Vagina (tissue), 2 donors: ENCODE measurements around the gene C7orf57. TPM values are rescaled to one million over a fixed set of nuclear protein-coding genes. Genes with fewer than 3 reads are reported as not detected.

Experiments
- DNase-seq, 2 donors: peaks; one replicate each; pipeline ENCODE4 v3.0.0-alpha.2; 2017; ENCODE audit errors: extremely low spot score in 2 of 2
- H3K27ac ChIP-seq: fragments of 200-600 bp; sonication (generic); one replicate; pipeline ENCODE4 v1.5.1; 2019
- H3K27me3 ChIP-seq: fragments of 200-600 bp; sonication (generic); one replicate; pipeline ENCODE4 v1.5.1; 2019
- H3K36me3 ChIP-seq, 2 donors: fragments of 200-600 bp; sonication (generic); one replicate each; pipeline ENCODE4 v1.5.1; 2017 to 2019
- H3K4me1 ChIP-seq: fragments of 200-600 bp; sonication (generic); one replicate; pipeline ENCODE4 v1.5.1; 2019
- H3K4me3 ChIP-seq, 2 donors: fragments of 200-600 bp; sonication (generic); 1 replicate in 1 of 2; 2 replicates in 1 of 2; pipeline ENCODE4 v1.5.1; 2016 to 2019
- H3K9me3 ChIP-seq: fragments of 200-600 bp; sonication (generic); one replicate; pipeline ENCODE4 v1.5.1; 2019
- POLR2A ChIP-seq, 2 donors: fragments of 450-650 bp; IDR thresholded peaks; one replicate each; pipeline ENCODE4 v1.6.1; 2017; ENCODE audit warnings: antibody characterized with exemption in 2 of 2, mild to moderate bottlenecking in 2 of 2, moderate library complexity in 2 of 2
- POLR2AphosphoS5 ChIP-seq, 2 donors: sonication (generic); formaldehyde crosslinking; IDR thresholded peaks; one replicate each; pipeline ENCODE4 v1.9.0; 2017; ENCODE audit warnings: antibody characterized with exemption in 2 of 2, mild to moderate bottlenecking in 2 of 2, low read depth in 1 of 2; ENCODE audit not compliant: insufficient read depth in 1 of 2
- intact Hi-C: fragments of 100-400 bp; cut with DNase I; formaldehyde crosslinking; loops from one replicate; pipeline ENCODE4 v1.15.1; 2023
- total RNA-seq: library from RNA; depleted of rRNA; stranded (reverse); fragments of >200 nt; gene quantifications from one replicate; pipeline ENCODE4 v1.2.3, GENCODE V29; 2016
- TF ChIP-seq, protein P1 (sequence below), 3 experiments: fragments of 450-650 bp in 2 of 3; fragments of 200-600 bp in 1 of 3; sonication (generic) in 1 of 3; IDR thresholded peaks; one replicate each; pipeline ENCODE4 v1.5.1; 2017 to 2019; ENCODE audit warnings: antibody characterized with exemption in 3 of 3, mild to moderate bottlenecking in 2 of 3, moderate library complexity in 2 of 3

Gene C7orf57
- total RNA-seq, 1 donor from 2014 or later = not detected

- Histone ChIP-seq H3K4me1 (no peaks in the 10 kb centered on the region), H3K36me3 (peaks cover 0 to 54% of the 10 kb centered on the region in 2 donors), H3K9me3 (no peaks in the 10 kb centered on the region), H3K4me3 (no peak overlapping the region), H3K27ac (no peak overlapping the region), H3K27me3 (no peaks in the 10 kb centered on the region)
- intact Hi-C loops = no loop called here
- TF ChIP-seq POLR2A (IDR thresholded peaks at IDR 0.05) (no peak), POLR2AphosphoS5 (IDR thresholded peaks at IDR 0.05; ENCODE audit: insufficient read depth in 1 of 2, low read depth in 1 of 2) (no peak)
- TF ChIP-seq, protein P1, sequence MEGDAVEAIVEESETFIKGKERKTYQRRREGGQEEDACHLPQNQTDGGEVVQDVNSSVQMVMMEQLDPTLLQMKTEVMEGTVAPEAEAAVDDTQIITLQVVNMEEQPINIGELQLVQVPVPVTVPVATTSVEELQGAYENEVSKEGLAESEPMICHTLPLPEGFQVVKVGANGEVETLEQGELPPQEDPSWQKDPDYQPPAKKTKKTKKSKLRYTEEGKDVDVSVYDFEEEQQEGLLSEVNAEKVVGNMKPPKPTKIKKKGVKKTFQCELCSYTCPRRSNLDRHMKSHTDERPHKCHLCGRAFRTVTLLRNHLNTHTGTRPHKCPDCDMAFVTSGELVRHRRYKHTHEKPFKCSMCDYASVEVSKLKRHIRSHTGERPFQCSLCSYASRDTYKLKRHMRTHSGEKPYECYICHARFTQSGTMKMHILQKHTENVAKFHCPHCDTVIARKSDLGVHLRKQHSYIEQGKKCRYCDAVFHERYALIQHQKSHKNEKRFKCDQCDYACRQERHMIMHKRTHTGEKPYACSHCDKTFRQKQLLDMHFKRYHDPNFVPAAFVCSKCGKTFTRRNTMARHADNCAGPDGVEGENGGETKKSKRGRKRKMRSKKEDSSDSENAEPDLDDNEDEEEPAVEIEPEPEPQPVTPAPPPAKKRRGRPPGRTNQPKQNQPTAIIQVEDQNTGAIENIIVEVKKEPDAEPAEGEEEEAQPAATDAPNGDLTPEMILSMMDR (IDR thresholded peaks at IDR 0.05) = no peak
- peak in 1 of 2 donors; percentile 37 for DNase-seq
These were observed 60.9 kb downstream of the C7orf57 start for GRCh38 chr7:48096273-48096672.

DNA sequence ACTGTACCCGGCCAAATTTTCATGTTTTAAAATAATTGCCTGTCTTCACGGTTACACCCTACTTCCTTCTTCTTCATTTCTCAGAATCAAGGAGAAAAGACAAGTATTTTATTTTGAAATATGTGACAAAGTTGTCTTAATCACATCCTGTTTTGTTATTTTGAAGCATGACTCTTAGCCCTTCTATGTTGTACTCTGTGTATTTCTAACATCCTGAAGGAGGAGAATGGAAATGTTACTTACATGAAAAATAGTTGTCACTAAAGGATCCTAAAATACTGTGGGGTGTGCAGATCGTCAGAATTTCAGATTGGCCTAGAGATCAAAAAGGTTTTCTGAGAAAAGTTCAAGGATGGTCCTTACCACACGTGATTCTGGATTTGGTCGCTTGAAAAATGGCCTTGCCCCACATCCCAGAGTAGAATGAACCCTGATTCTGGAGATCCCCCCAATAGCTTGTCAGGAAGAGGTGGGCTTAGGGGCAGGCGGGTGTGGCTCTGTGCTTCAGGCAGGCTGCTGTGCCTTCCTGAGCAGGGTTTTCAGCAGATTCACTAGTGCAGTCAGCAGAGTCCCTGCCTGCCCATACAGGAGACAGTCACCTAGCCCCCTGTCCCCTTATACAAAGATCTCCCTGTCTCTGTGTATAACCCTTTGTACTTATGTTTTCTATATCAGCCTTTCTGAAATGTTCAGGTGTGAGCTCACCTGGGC is 62.3 kb downstream of the C7orf57 start:
- no peaks in the 10 kb centered on the region for H3K4me1 ChIP-seq

DNA sequence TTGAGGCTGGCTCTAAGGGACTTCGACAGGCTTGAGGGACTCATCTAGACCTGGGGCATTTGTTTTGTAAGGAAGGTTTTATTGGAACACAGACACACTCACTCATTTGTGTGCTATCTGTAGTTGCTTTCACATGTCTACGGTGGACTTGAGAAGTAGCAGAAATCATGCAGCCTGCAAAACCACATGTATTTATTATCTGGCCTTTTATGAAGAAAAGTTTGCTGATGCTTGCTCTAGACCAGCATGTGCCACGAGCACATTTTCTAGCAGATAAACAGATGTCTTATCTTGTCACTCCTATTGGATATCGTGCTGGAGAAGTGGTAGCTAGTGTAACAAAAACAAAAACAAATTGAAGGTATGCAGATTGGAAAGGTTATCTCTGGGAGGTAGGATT is 63.5 kb downstream of the C7orf57 start:
- no peaks in the 10 kb centered on the region for H3K9me3 ChIP-seq
- TF ChIP-seq, protein P1 (IDR thresholded peaks at IDR 0.05) = no peak
- TF ChIP-seq POLR2AphosphoS5 (IDR thresholded peaks at IDR 0.05; ENCODE audit: insufficient read depth in 1 of 2, low read depth in 1 of 2) (no peak), POLR2A (IDR thresholded peaks at IDR 0.05) (no peak)
- no peak for DNase-seq
- no peaks in the 10 kb centered on the region for H3K4me1 ChIP-seq
- no peak overlapping the region for H3K27ac ChIP-seq
- intact Hi-C loops = no loop called here
- H3K36me3 ChIP-seq = peaks cover 0 to 62% of the 10 kb centered on the region in 2 donors
- H3K27me3 ChIP-seq = no peaks in the 10 kb centered on the region
- H3K4me3 ChIP-seq = no peak overlapping the region

More for the DNA sequence above, 62.3 kb downstream of the C7orf57 start:
- DNase-seq = peak in 1 of 2 donors; percentile 69
- Histone ChIP-seq H3K4me3 (no peak overlapping the region), H3K36me3 (peaks cover 0 to 64% of the 10 kb centered on the region in 2 donors), H3K27me3 (no peaks in the 10 kb centered on the region), H3K9me3 (no peaks in the 10 kb centered on the region), H3K27ac (peak overlapping the region; percentile 4)
- intact Hi-C loops = no loop called here
- no peak for TF ChIP-seq POLR2AphosphoS5 (IDR thresholded peaks at IDR 0.05; ENCODE audit: insufficient read depth in 1 of 2, low read depth in 1 of 2)
- no peak for TF ChIP-seq POLR2A (IDR thresholded peaks at IDR 0.05)
- TF ChIP-seq, protein P1 (IDR thresholded peaks at IDR 0.05) = no peak

DNA sequence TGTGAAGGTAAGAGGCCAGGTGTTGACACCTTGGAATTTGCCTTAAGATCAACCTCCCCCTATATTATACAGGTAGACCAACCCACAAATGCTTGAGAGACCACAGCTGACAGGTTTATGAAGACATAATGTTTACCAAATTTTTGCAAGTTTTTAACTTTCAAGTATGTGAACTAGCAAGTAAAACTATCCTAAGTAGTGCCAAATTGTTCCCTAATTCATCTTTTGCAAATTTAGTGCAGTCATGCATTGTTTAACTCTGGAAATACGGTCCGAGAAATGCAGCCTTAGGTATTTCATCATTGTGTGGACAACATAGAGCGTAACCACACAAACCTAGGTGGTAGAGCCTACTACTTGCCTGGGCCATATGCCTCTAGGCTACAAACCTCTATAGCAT is 64.4 kb downstream of the C7orf57 start:
- H3K27me3 ChIP-seq = no peaks in the 10 kb centered on the region
- intact Hi-C loops = loop anchor here (10.0 kb wide), 1 partner anchor 55 kb away; no protein-coding TSS in a partner anchor
- no peaks in the 10 kb centered on the region for H3K4me1 ChIP-seq
- H3K4me3 ChIP-seq = no peak overlapping the region
- no peak for DNase-seq
- H3K27ac ChIP-seq = no peak overlapping the region
- H3K36me3 ChIP-seq = peaks cover 0 to 61% of the 10 kb centered on the region in 2 donors
- no peaks in the 10 kb centered on the region for H3K9me3 ChIP-seq
- TF ChIP-seq, protein P1 (IDR thresholded peaks at IDR 0.05) = no peak
- no peak for TF ChIP-seq POLR2A (IDR thresholded peaks at IDR 0.05)
- TF ChIP-seq POLR2AphosphoS5 (IDR thresholded peaks at IDR 0.05; ENCODE audit: insufficient read depth in 1 of 2, low read depth in 1 of 2) = no peak

GRCh38 chr7:48101352-48101751 is 66.0 kb downstream of the C7orf57 start:
- no peak for TF ChIP-seq POLR2AphosphoS5 (IDR thresholded peaks at IDR 0.05; ENCODE audit: insufficient read depth in 1 of 2, low read depth in 1 of 2)
- H3K4me3 ChIP-seq = no peak overlapping the region
- H3K36me3 ChIP-seq = peaks cover 0 to 58% of the 10 kb centered on the region in 2 donors
- intact Hi-C loops = loop anchor here (10.0 kb wide), 1 partner anchor 57 kb away; no protein-coding TSS in a partner anchor
- DNase-seq = peak in 1 of 2 donors; percentile 74
- H3K9me3 ChIP-seq = no peaks in the 10 kb centered on the region
- H3K27ac ChIP-seq = no peak overlapping the region
- H3K27me3 ChIP-seq = no peaks in the 10 kb centered on the region
- H3K4me1 ChIP-seq = no peaks in the 10 kb centered on the region
